NCI-H2171 treated with DMSO at 0.1 percent for 48 hours (cell line): ENCODE measurements around the gene MUSTN1.

Experiments used
- DNase-seq: peaks from one replicate; lab custom pipeline; 2025; lab: John Stamatoyannopoulos, UW

Gene MUSTN1

GRCh38 chr3:52835766-52836470 lies 1.1 kb upstream of the MUSTN1 start:
- no peak for DNase-seq

DNA sequence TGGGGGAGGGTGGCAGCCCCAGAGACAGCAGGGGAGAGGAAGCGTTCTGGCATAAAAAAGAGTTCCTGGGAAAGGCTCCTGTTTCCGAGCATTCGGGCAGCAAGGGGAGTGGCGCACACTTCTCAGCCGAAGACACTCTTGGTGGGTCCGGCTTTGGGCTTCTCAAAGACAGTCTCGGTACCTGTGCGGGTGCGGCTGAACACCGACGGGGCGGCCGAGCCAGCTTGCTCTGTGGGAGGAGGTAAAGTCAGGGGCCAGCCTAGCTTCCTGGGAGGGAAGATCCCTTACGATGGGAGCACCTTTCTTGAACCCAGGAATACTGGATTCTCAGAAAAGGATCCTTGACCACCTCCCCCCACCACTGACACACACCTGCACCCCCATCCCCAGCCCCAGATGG lies 1.6 kb downstream of the MUSTN1 start:
- no peak for DNase-seq

DNA sequence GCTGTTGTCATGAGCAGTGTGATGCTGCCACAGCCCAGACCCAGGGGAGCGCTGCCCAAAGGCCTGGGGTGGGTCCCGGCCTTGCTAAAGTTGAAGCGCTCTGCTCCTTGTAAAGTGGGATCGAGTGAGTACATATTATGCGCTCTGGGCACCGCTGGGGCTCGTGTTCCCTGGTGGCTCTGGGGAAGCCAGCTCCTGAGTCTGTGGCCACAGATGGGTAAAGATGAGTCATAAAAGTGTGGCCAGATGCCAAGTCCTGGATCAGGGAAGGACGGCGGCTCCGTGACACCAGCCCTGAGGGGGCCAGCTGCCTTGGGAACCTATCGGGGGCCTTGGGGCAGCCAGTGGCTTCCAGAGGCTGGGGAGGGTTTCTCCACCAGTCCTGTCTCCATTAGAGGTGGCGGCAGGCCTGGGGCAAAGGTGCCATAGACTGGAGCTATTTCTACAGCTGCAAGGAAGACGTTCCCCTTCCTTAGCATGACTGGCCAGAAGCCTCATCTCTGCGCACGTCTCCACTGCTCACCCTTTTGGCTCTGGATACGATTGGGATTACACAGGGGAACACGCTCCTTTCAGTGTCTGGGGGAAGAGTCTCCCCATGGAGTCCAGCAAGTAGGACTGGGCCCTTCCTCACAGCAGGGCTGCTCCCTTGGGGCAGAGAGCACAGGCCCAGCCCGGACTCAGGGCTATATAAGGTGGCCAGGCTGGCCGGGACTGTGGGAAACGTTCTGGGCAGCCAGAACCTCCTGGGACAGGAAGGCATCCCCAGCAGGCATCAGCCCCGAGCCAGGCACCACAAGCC lies 3.1 kb downstream of the MUSTN1 start:
- peak; percentile 67 for DNase-seq

GRCh38 chr3:52830535-52831258 lies 4.1 kb downstream of the MUSTN1 start, which contains the start of gene ITIH4:
TSS of gene ITIH4 (minus strand) at chr3:52830672. CDS start at chr3:52830642, 30 bp downstream.
- DNase-seq: no peak

DNA sequence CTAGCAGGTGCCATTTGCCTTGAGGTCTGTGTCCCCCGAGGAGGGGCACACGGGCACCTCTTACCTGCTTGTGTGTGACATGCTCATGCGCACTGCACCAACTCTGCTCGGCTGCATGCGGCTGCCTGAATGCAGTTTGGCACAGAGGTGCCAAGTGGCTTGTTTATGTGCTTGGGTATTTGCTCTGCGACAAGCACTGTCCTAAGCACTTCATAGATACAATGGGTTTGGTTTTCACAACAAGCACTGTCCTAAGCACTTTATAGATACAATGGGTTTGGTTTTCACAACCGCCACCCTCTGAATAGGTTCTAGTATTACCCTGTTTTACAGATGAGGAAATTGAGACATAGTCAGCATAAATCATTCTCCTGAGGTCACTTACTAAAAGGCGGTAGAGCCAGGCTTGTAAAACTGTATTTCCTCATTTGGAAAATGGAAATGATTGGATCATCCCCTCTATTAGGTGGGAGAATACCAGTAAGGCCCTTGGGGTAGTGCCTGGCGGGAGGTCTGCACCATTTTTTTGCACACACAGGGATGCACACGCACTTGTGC lies 4.8 kb downstream of the MUSTN1 start:
- no peak for DNase-seq

- DNase-seq: no peak
Observed at GRCh38 chr3:52829482-52829881, 5.3 kb downstream of the MUSTN1 start.

- DNase-seq: no peak
Observed at GRCh38 chr3:52827866-52828376, 6.9 kb downstream of the MUSTN1 start.

- no peak for DNase-seq
Observed at GRCh38 chr3:52827441-52827840, 7.4 kb downstream of the MUSTN1 start.

DNA sequence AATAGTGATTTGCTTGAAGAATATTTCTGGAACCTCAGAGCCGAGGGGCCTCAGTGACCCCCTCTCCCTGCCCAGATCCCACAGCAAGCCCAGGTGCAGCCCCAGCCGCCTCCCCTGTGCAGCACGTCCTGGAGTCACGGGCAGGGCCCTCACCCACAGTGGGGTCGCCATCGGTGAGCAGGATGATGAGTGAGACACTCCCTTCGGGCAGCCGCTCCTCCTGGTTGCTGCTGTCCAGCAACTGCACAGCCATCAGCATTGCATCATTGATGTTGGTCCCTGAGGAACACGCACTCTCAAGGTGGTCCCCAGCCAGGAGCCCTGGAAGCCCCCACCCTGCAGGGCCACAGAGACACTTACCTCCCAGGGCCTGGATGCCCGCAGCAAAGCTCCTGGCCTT lies 10.8 kb downstream of the MUSTN1 start:
- no peak for DNase-seq

DNA sequence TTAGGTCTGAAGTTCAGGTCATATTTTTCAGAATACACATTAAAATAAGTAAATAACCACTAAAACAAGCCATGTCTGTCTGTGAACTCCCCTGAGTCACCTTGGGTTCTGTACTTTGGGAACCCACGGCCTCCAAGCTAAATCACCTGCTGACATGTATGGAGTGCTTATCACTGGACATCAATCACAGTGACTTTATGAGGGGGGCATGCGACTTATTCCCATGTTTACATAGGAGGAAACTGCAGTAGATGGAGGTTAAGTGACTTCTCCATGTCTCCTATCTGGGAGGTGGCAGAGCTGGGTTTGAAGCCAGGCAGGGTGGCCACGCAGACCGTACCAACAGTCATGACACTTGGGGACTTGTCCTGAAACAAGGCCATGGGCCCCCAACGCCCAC lies 12.5 kb downstream of the MUSTN1 start:
- no peak for DNase-seq

- no peak for DNase-seq
Observed at GRCh38 chr3:52820736-52821135, 14.1 kb downstream of the MUSTN1 start.

- DNase-seq: no peak
Observed at GRCh38 chr3:52819936-52820335, 14.9 kb downstream of the MUSTN1 start.

GRCh38 chr3:52817860-52818259 lies 17.0 kb downstream of the MUSTN1 start:
- DNase-seq: no peak

DNA sequence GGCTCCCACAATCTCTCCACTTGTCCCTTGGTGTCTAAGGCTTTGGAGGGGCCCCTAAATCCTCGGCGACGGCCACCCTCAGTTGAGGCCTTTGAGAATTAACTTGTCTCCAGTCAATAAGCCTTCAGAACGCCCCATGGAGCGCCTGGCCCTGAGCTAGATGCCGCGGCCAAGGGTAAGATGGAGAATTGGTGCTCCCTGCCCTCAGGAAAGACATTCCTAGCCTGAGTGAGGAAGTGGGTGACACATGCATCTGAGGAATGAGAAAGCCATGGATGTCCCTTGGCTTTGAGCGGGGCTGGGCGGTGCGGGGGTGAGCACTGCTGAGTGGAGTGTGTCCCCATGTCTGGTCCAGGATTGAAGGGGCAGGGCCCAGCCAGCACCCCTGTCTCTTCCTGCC lies 17.6 kb downstream of the MUSTN1 start:
- DNase-seq: no peak

DNA sequence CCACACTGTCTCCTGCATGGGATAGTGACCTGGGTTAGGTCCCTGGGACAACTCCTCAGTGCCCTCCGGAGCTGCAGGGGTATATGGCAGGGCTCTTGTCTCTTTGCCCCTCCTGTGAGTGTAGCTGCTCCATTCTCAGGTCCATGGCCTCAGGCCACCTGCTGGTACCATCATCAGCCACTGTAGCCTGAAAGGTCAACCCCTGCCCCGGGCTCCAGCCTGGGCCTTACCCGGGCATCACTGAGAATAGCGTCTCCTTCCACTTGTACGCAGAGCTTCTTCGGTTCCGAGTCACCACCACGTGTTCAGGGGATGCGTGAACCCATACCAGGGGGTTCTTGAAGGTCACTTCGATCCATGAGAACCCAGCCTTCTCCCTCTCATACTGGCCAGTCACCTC lies 18.2 kb downstream of the MUSTN1 start:
- DNase-seq: no peak

DNA sequence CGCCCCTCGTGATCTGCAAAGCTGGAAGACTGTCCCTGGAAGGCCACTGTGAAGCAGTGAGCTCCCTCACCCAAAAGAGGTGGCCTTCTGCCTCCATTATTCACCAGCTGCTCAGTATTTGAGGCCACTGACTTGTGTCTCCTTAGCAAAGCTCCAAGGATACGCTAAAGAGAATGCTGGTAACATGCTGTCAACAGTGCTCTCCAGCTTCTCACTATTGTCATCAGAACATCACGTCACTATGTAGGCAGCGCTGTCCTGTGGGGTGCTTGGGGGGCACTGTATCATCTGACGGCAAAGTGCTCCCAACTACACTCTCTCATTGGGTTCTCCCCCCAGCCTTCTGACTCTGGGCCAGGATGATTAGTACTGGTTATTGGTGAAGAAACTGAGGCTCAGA lies 18.6 kb downstream of the MUSTN1 start:
- DNase-seq: no peak

GRCh38 chr3:52813810-52814209 lies 21.0 kb downstream of the MUSTN1 start:
- no peak for DNase-seq

DNA sequence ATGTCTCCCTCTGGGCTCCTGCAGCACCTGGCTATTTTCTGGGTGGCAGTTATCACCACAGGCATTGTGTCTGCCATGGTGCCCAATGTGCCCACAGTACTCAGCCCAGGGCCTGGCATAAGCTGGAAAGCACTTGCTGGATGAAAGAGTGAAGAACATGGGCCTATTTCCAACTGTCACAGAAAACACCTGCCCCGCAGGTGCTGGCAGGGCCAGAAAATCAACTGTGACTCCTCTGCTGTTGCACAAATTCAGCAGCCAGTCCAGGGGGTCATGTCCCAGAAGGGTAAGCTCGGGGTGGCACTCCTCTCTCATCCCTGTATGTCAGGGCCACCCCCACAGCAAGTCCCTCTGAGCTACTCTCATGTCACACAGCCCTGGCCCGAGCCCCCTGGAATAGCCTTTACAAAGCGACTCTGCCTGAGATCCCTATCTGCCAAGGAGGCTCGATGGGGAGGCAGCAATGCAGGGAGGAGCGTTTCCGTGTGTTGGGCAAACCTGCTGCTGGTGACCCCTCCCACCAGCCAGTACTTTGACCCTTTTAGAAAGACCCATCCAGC lies 23.3 kb downstream of the MUSTN1 start:
- no peak for DNase-seq

DNA sequence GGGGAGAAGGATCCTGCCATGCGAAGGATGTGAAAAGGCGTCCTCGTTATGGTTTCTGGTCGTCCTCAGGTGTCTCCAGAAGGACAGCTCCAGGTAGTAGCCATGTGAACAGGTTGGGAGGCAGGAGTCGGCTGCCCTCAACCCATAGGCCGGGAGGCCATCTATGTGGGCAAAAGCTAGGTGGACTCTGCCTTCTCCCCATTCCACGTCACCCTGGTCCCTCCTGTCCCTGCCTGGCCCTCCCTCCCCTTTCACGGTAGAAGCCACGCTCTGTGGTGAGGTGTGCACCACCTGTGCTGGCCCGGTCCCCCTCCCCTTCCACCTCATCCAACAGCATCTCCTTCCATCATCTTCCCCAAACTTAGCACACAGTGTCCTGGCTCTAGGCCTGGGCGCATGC lies 23.9 kb downstream of the MUSTN1 start:
- no peak for DNase-seq

DNA sequence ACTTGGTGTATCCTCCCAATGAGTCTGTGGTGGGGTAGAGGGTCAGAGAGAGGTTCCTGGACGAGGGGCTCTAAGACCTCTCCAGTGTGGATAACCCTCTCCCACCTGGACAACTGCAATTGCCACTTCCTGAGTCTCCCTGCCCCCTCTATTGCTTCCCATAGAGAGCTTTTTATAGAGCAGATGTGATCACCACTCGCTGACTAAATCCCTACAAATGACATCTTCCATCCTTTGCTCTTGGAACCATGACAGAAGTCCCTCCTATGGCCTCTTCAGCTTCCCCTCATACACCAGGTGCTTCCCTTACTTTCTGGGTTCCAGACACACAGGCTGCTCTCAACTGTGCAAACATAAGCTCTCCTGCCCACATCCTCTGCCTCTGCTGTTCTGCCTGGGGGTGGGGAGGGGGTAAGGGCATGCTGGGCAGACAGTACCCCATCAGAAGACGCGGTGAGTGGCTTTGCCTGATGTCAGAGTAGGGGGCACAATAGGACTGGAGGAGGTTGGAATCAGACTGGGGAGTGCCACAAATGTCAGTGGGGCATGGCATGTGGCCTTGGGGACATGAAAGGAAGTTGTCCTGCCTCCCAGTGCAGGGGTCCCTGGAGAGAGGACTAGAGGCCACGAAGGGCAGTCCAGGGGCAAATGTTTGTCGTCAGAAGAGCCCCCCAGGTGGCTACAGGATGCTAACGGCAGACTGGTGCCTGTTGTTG lies 25.0 kb downstream of the MUSTN1 start:
- DNase-seq: no peak

GRCh38 chr3:52809149-52809548 lies 25.7 kb downstream of the MUSTN1 start:
- DNase-seq: no peak
